HL-60 (cell line): ENCODE measurements around the gene SEC14L2.
A peak's percentile ranks its signal among the peaks of the same experiment; 100 is the strongest.

Experiments used
- DNase-seq, 2 experiments: peaks; one replicate each; pipeline ENCODE4 v3.0.0-alpha.2; 2010 to 2020; ENCODE audit warnings: low read depth in 1 of 2, low spot score in 1 of 2
- H3K27ac ChIP-seq: fragments of 250-450 bp; sonication (Bioruptor Pico); replicated peaks from 2 replicates; pipeline ENCODE4 v1.5.1; 2020; ENCODE audit warnings: mild to moderate bottlenecking, moderate library complexity
- H3K27me3 ChIP-seq: fragments of 250-450 bp; sonication (Bioruptor Pico); 2 replicates; pipeline ENCODE4 v1.5.1; 2021; ENCODE audit warnings: mild to moderate bottlenecking, moderate library complexity; ENCODE audit not compliant: insufficient read depth, poor library complexity, severe bottlenecking
- H3K4me3 ChIP-seq: replicated peaks from 2 replicates; pipeline ENCODE4 v1.5.1; 2011; ENCODE audit warnings: mild to moderate bottlenecking, control low read depth, low read length; ENCODE audit not compliant: insufficient read depth
- CTCF ChIP-seq: IDR thresholded peaks from one replicate; pipeline ENCODE4 v1.5.1; 2011; ENCODE audit warnings: low read length, control low read depth, inconsistent platforms; ENCODE audit not compliant: insufficient read depth
- GABPA ChIP-seq: IDR thresholded peaks from 2 replicates; pipeline ENCODE4 v1.6.1; 2012; ENCODE audit warnings: low read depth
- POLR2AphosphoS5 ChIP-seq: IDR thresholded peaks from 2 replicates; pipeline ENCODE4 v1.6.1; 2012; ENCODE audit warnings: low read depth
- REST ChIP-seq: IDR thresholded peaks from 2 replicates; pipeline ENCODE4 v1.6.1; 2012; ENCODE audit warnings: low read depth; ENCODE audit not compliant: insufficient replicate concordance
- SPI1 ChIP-seq: IDR thresholded peaks from 2 replicates; pipeline ENCODE4 v1.6.1; 2012; ENCODE audit warnings: low read depth, mild to moderate bottlenecking, borderline replicate concordance

SEC14L2 gene

GRCh38 chr22:30426388-30427353 lies 29.9 kb downstream of the SEC14L2 start:
- no peak for TF ChIP-seq GABPA
- no peak for TF ChIP-seq SPI1
- TF ChIP-seq REST = no peak
- peak; percentile 84 for TF ChIP-seq CTCF
- TF ChIP-seq POLR2AphosphoS5 = peak; percentile 30; the same call in 1 of the 2 replicates
- H3K4me3 ChIP-seq = peak overlapping the region; percentile 70
- H3K27ac ChIP-seq = peak overlapping the region; percentile 75
- no peaks in the 10 kb centered on the region for H3K27me3 ChIP-seq
- peak; percentile 62 to 87 for DNase-seq

GRCh38 chr22:30427871-30428270 lies 31.1 kb downstream of the SEC14L2 start:
- H3K27me3 ChIP-seq = no peaks in the 10 kb centered on the region

More at GRCh38 chr22:30427871-30428270, 31.1 kb downstream of the SEC14L2 start:
- H3K4me3 ChIP-seq = no peak overlapping the region
- no peak for DNase-seq
- H3K27ac ChIP-seq = no peak overlapping the region
- TF ChIP-seq GABPA (no peak), POLR2AphosphoS5 (no peak), CTCF (no peak), REST (no peak)
